Measurements from ENCODE around the gene MRPS15.

GRCh38 chr1:36464605-36465393, 615 bp upstream of the MRPS15 start:
- TF ChIP-seq CTCF (conservative IDR thresholded peaks at IDR 0.05) (no peak), ZFX (IDR thresholded peaks at IDR 0.05) (no peak)
